Heart left ventricle (tissue), 13 donors: ENCODE results near the gene HOXB8.

Source experiments
- CTCF ChIP-seq, 12 donors: fragments of 200-600 bp; sonication (generic) in 4 of 12; IDR thresholded peaks; one replicate each; pipeline versions ENCODE4 v1.5.0 to v1.8.0; 2018 to 2022; ENCODE audit warnings: antibody characterized with exemption in 12 of 12, mild to moderate bottlenecking in 5 of 12
- POLR2A ChIP-seq, 2 donors: fragments of 450-650 bp; IDR thresholded peaks; one replicate each; pipeline ENCODE4 v1.6.1; 2017; ENCODE audit warnings: antibody characterized with exemption in 2 of 2, mild to moderate bottlenecking in 2 of 2, moderate library complexity in 2 of 2
- donor health status: ischemic (EF 13 %, LVEDD 7.1; RV severe dilation, severe dysfunction).
- donor health status: DM: no; HTN: yes; CAD: no.
- donor health status: DM: no; HTN: no; CAD: no.
- donor health status: ischemic (EF 25% LVEDD 6.9; RV normal size, moderate dysfunction).
- donor health status: ischemic (EF 25% LVEDD 5.7; RV mildly dilated, moderate dysfunction).
- donor health status: ischemic (EF 35%, LVEDD 5.7; RV mildly dilated, moderate dysfunction).
- donor health status: nonischemic (EF 11% LVEDD 7.7; RV severe dilation, severe dysfunction).
- donor health status: DM: yes; HTN: yes; CAD: no.
- donor health status: PGD.
- donor health status: ischemic (EF 29% LVEDD 5.4; RV normal size, mild dysfunction).
- donor health status: nonischemic (EF 23%, LVEDD 6.1; RV moderate dilation, normal function).

DNA sequence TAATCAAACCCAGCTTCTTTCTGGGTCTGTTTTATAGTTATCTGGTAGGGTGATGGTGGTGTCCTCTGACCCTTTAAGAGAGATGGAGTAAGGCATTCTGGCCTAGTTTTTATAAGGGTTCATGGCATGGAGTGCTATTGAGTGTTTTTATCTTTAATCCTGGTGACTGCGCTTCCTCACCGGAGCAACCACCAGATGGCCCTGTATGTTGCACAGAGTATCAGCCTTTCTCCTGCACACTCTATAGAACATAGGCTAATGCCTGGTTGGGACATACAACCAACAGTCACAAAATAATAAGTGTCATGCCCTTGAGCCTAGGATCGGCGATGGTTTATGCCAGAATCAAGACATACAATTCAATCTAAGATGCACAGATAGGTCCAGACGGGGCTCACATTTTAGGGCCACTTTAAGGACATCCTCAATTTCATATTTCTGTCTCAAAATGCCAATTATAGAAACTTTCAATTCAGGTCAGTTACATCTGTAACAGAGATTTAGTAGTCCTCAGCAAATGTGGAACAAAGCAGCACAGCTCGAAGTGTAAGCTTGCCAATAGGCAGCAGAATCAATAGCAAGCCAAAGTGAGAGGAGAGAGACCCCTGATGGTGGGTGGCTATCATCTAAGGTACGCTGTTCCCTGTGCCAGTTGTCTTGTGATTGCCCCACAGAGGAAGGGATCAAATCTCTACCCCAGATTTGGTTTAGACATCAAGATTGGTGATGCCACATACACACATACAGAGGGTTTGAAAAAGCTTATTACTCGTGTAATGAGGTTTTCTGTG, 48.2 kb upstream of the HOXB8 start:
- TF ChIP-seq CTCF (IDR thresholded peaks at IDR 0.05) (no peak), POLR2A (IDR thresholded peaks at IDR 0.05) (no peak)
